ENCODE data around the gene VEGFD. TPM values are rescaled to one million over a fixed set of nuclear protein-coding genes. Genes with fewer than 3 reads are reported as not detected.

Gene VEGFD, protein sequence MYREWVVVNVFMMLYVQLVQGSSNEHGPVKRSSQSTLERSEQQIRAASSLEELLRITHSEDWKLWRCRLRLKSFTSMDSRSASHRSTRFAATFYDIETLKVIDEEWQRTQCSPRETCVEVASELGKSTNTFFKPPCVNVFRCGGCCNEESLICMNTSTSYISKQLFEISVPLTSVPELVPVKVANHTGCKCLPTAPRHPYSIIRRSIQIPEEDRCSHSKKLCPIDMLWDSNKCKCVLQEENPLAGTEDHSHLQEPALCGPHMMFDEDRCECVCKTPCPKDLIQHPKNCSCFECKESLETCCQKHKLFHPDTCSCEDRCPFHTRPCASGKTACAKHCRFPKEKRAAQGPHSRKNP
- polyA plus RNA-seq (2013, experiment 1 of 2) = 0.10 TPM
- polyA plus RNA-seq (2013, experiment 2 of 2) = 0.44 TPM

DNA sequence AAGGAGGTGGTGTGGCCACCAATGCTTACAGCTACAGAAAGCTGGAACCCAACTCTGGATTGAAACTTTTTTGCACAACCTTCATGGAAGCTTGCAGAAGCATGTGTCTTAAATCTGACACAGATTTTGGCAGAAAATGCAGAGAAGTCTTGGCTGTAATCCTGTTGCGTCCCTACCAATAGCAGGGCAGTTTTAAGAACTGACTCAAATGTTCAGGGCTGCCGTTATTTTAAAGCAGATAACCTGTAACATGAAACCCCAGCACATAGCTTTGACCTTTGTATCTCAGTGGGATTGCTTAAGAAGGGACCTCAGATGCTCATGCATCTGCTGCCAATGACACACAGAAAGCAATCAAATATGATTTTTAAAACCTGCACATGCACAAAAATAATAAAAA lies at the start of gene VEGFD:
Gene VEGFD, minus strand, starts transcription at position 110 of the 400 bp plus-strand sequence. CDS start 467 bp downstream, outside the sequence.
- H3K27ac ChIP-seq (ENCODE audit: low read depth, low read length) = no peak within 1 kb of the TSS
- no peaks in the 10 kb centered on the region for H3K4me1 ChIP-seq (ENCODE audit: insufficient read depth, low read length)
- H3K4me3 ChIP-seq (ENCODE audit: low read length) = no peak within 1 kb of the TSS
- 63% methylated on average over 2 of the region's 2 CpGs for WGBS
- no peak within 1 kb of the TSS for H3K9ac ChIP-seq (ENCODE audit: low read depth, low read length)
- no peaks in the 10 kb centered on the region for H3K36me3 ChIP-seq (ENCODE audit: insufficient read depth, low read length)
- no peaks in the 10 kb centered on the region for H3K27me3 ChIP-seq (ENCODE audit: insufficient read depth, low read length)
- no peaks in the 10 kb centered on the region for H3K9me3 ChIP-seq (ENCODE audit: insufficient read depth, low read depth, low read length)

DNA sequence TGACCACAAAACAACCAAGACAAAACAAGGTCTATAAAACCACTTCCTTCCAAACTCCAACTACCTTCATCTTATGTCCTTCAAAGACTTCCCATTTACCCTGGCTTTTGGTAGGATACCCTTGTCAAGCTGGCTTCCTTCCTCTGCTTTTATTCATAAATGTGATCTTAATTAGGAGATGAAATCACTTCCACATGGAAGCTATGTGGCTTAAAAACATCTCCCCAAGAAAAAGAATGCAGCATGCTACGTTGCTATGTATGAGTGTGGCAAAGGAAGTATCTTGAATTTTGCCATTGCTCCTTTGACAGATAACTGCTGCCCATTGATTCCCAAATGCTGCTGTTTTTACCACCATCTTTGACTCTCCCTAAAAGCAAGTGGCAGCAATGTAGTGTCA lies 46.4 kb upstream of the VEGFD start:
- Histone ChIP-seq H3K36me3 (ENCODE audit: insufficient read depth, low read length) (no peaks in the 10 kb centered on the region), H3K4me3 (ENCODE audit: low read length) (no peak overlapping the region), H3K4me1 (ENCODE audit: insufficient read depth, low read length) (no peaks in the 10 kb centered on the region), H3K27ac (ENCODE audit: low read depth, low read length) (no peak overlapping the region), H3K9ac (ENCODE audit: low read depth, low read length) (no peak overlapping the region), H3K9me3 (ENCODE audit: insufficient read depth, low read depth, low read length) (no peaks in the 10 kb centered on the region), H3K27me3 (ENCODE audit: insufficient read depth, low read length) (no peaks in the 10 kb centered on the region)
- WGBS = 100% methylated on average over 1 of the region's 1 CpG

DNA sequence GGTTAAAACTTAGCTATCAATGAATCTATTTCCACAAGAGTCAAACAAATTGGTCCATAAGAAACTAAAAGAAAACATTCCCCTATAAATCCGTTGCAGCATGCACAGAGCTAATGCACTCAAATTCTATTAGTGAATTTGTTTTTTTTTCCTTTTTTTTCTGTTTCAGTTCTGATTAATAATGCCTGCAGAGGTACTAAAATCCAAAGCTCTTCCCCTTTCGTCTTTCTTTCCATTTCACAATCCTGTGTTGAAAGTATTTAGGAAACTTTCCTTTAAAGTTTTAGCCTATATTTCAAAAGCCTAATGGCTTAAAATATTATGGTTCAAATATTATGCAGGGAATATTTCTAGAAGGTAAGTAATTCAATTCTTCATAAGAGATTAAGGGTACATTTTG lies 45.9 kb upstream of the VEGFD start:
- no peak overlapping the region for H3K9ac ChIP-seq (ENCODE audit: low read depth, low read length)
- no peaks in the 10 kb centered on the region for H3K27me3 ChIP-seq (ENCODE audit: insufficient read depth, low read length)
- no peak overlapping the region for H3K4me3 ChIP-seq (ENCODE audit: low read length)
- no peaks in the 10 kb centered on the region for H3K36me3 ChIP-seq (ENCODE audit: insufficient read depth, low read length)
- no peaks in the 10 kb centered on the region for H3K4me1 ChIP-seq (ENCODE audit: insufficient read depth, low read length)
- H3K27ac ChIP-seq (ENCODE audit: low read depth, low read length) = no peak overlapping the region
- no CpG with 5 or more reads among the region's 2 CpGs for WGBS
- H3K9me3 ChIP-seq (ENCODE audit: insufficient read depth, low read depth, low read length) = no peaks in the 10 kb centered on the region

DNA sequence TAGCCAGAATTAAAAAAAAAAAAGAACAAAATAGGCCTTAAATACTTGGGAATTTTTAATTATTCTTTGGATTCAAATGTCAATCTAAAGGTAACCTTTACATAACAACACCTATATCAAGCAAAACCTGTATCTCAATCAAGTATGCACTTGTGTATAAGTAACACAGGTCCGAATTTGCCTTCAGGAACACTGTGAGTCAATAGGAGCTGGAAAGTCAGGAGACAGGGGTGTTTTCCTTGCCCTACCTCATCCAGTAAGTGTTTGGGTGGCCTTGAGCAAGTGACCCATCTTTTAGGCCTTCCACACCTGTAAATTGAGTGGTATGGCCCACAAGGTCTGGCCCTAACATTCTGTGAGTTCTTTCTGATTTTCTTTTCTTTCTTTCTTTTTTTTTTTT lies 40.8 kb upstream of the VEGFD start:
- H3K36me3 ChIP-seq (ENCODE audit: insufficient read depth, low read length) = no peaks in the 10 kb centered on the region
- WGBS = 88% methylated on average over 1 of the region's 1 CpG
- no peaks in the 10 kb centered on the region for H3K9me3 ChIP-seq (ENCODE audit: insufficient read depth, low read depth, low read length)
- no peaks in the 10 kb centered on the region for H3K27me3 ChIP-seq (ENCODE audit: insufficient read depth, low read length)
- H3K9ac ChIP-seq (ENCODE audit: low read depth, low read length) = no peak overlapping the region
- no peaks in the 10 kb centered on the region for H3K4me1 ChIP-seq (ENCODE audit: insufficient read depth, low read length)
- no peak overlapping the region for H3K4me3 ChIP-seq (ENCODE audit: low read length)
- no peak overlapping the region for H3K27ac ChIP-seq (ENCODE audit: low read depth, low read length)

DNA sequence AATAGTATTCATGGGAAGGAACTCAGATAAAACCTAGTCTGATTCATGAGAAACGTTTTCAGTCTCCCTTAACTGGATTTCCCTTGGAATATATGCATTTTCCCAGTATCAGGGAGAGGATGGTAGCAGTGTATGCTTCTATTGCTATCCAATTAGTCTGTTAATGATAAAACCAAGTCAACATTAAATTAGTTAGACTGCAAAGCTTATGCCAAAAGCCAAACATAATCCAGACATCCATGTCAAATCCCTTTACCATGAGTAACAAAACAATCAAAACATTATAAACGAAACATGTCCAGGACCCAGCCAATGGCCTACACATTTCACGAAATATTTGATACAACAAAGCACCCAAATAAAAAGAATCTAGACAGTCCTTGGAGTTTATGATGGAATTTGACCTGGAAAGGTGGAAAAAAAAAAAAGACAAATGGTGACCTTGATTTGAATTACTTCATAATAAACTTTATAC lies 34.5 kb upstream of the VEGFD start:
- H3K27me3 ChIP-seq (ENCODE audit: insufficient read depth, low read length) = no peaks in the 10 kb centered on the region
- no peaks in the 10 kb centered on the region for H3K9me3 ChIP-seq (ENCODE audit: insufficient read depth, low read depth, low read length)
- H3K9ac ChIP-seq (ENCODE audit: low read depth, low read length) = no peak overlapping the region
- no peak overlapping the region for H3K4me3 ChIP-seq (ENCODE audit: low read length)
- no peaks in the 10 kb centered on the region for H3K36me3 ChIP-seq (ENCODE audit: insufficient read depth, low read length)
- no peaks in the 10 kb centered on the region for H3K4me1 ChIP-seq (ENCODE audit: insufficient read depth, low read length)
- WGBS = 85% methylated on average over 2 of the region's 3 CpGs
- no peak overlapping the region for H3K27ac ChIP-seq (ENCODE audit: low read depth, low read length)

DNA sequence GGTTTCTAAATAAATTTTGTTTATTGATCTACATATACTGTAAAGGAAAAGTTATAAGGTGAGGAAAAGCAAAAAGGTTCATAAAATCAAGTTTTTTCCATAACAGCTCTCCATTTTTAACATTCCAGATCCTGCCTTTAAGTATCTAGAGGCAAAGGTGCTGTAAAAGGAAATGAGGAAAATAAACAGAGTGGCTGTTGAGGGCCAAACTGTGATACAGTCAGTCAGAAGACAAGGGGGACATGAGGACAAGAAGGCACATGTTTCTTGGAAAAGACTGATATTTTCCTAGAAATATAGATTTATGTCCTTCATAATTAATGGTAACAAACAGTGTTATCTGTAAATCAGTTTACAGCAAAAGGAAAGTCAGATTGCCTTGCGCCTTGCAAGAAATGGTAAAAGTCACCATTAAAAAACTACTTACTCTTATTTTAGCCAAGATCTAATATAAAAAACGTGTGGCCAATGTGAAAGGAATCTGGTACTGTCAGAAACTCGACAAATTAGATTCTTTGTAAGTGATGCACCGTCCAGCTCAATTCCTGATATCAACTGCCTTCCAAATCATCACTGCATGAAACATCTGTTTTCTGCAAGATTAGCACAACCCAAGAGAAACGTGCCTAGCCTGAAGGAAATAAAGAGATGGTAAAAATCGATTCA lies 34.0 kb upstream of the VEGFD start:
- Histone ChIP-seq H3K27me3 (ENCODE audit: insufficient read depth, low read length) (no peaks in the 10 kb centered on the region), H3K9me3 (ENCODE audit: insufficient read depth, low read depth, low read length) (no peaks in the 10 kb centered on the region), H3K9ac (ENCODE audit: low read depth, low read length) (no peak overlapping the region), H3K27ac (ENCODE audit: low read depth, low read length) (no peak overlapping the region), H3K4me3 (ENCODE audit: low read length) (no peak overlapping the region), H3K36me3 (ENCODE audit: insufficient read depth, low read length) (no peaks in the 10 kb centered on the region), H3K4me1 (ENCODE audit: insufficient read depth, low read length) (no peaks in the 10 kb centered on the region)
- 97% methylated on average over 5 of the region's 6 CpGs for WGBS

DNA sequence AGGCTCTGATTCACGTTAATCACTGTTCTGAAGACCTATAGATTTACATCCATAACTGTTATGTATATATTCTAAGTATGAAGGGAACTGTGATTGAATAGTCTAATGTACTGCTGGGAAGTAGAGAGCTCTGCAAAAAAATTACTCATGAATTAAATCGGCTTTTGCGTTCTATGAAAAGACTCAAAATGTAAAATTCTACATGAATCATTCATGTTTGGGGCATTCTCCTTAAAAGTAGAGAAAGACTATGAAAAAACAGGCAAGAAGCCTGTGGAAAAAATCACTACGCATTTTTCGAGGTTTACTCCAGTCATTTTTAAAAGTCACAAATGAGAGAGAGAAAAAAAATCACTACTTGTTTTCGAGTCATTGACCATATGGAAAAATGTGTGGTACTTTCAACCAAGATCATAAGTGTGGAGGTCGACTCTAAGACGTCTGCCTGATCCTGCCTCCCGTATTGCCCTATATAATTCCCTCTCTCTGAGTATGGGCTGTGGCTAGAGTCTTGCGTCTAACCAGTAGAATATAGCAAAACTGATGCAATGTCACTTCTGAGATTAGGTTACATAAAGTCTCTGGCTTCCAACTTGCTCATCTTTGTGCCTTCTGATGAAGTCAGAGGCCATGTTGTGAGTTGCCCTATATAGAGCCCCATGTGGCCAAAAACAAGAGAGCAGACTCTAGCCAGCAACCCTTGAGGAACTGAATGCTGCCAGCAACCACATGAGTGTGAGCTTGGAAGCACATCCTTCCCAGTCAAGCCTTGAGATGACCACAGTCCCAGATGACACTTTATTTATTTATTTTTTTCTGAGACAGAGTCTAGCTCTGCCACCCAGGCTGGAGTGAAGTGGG lies 32.1 kb upstream of the VEGFD start:
- Histone ChIP-seq H3K9me3 (ENCODE audit: insufficient read depth, low read depth, low read length) (no peaks in the 10 kb centered on the region), H3K4me3 (ENCODE audit: low read length) (no peak overlapping the region), H3K4me1 (ENCODE audit: insufficient read depth, low read length) (no peaks in the 10 kb centered on the region), H3K27me3 (ENCODE audit: insufficient read depth, low read length) (no peaks in the 10 kb centered on the region), H3K36me3 (ENCODE audit: insufficient read depth, low read length) (no peaks in the 10 kb centered on the region), H3K9ac (ENCODE audit: low read depth, low read length) (no peak overlapping the region), H3K27ac (ENCODE audit: low read depth, low read length) (no peak overlapping the region)
- WGBS = 95% methylated on average over 8 of the region's 10 CpGs

DNA sequence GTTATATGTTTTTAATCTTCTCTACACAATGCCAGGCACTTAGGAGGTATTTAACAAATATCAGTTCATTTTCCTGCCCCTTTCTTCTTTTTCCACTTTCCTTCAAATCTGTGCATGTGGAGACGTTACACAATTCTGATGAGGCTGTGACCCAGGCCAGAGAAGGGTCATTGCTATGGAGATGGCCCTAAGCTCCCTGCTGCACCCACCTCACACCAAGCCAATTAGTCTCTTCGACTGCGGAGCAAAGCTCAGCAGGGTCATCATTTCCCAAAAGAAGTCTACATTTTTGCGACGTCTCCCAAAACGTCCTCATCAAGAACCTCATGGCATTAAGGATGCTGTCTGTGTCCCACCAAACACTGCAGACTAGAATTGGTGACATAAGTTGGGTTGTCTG lies 28.9 kb upstream of the VEGFD start:
- Histone ChIP-seq H3K9me3 (ENCODE audit: insufficient read depth, low read depth, low read length) (no peaks in the 10 kb centered on the region), H3K27ac (ENCODE audit: low read depth, low read length) (no peak overlapping the region), H3K4me1 (ENCODE audit: insufficient read depth, low read length) (no peaks in the 10 kb centered on the region), H3K27me3 (ENCODE audit: insufficient read depth, low read length) (no peaks in the 10 kb centered on the region), H3K36me3 (ENCODE audit: insufficient read depth, low read length) (no peaks in the 10 kb centered on the region), H3K9ac (ENCODE audit: low read depth, low read length) (no peak overlapping the region), H3K4me3 (ENCODE audit: low read length) (no peak overlapping the region)
- 86% methylated on average over 6 of the region's 6 CpGs for WGBS

DNA sequence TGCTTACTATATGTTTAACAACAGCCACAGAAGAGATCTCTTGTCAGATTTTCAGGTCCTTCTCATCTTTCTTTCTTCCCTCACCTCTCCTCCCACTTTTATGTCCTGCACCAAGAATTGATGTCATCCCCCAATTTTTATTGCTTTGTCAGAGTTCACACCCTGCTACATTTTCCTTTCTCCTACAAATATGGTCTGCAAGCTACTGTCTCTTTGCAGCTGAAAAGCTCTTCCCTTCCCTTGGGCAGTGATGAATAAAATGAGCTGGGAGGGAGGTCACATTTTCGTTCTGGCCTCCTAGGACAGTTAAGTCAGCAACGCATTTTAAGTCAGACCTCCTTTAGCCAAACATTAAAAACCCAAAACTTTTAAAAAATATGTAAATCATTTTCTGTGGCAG lies 26.7 kb upstream of the VEGFD start:
- Histone ChIP-seq H3K4me3 (ENCODE audit: low read length) (no peak overlapping the region), H3K9ac (ENCODE audit: low read depth, low read length) (no peak overlapping the region), H3K4me1 (ENCODE audit: insufficient read depth, low read length) (no peaks in the 10 kb centered on the region), H3K27me3 (ENCODE audit: insufficient read depth, low read length) (no peaks in the 10 kb centered on the region), H3K9me3 (ENCODE audit: insufficient read depth, low read depth, low read length) (no peaks in the 10 kb centered on the region), H3K36me3 (ENCODE audit: insufficient read depth, low read length) (no peaks in the 10 kb centered on the region), H3K27ac (ENCODE audit: low read depth, low read length) (no peak overlapping the region)
- no CpG with 5 or more reads among the region's 2 CpGs for WGBS

DNA sequence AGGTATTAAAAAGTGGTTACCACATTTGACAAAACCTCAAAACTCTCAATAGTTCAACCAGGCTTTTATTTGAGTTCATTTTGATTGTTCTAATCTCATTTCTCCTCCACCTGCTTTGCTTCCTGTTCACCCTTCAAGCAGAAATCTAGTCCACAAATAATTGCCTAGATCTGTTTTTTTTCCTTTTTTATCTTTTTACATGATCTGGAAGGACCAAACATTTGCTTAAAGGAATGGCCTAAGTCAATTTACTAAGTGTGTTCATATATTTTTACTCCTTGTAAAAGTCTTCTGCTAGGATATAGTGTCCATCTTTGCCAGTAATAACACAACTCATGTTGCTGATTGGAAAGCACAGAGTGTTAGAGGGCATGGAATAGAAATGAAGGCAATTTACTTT lies 26.2 kb upstream of the VEGFD start:
- H3K4me3 ChIP-seq (ENCODE audit: low read length) = no peak overlapping the region
- H3K27ac ChIP-seq (ENCODE audit: low read depth, low read length) = no peak overlapping the region
- H3K27me3 ChIP-seq (ENCODE audit: insufficient read depth, low read length) = no peaks in the 10 kb centered on the region
- H3K36me3 ChIP-seq (ENCODE audit: insufficient read depth, low read length) = no peaks in the 10 kb centered on the region
- no peak overlapping the region for H3K9ac ChIP-seq (ENCODE audit: low read depth, low read length)
- H3K4me1 ChIP-seq (ENCODE audit: insufficient read depth, low read length) = no peaks in the 10 kb centered on the region
- H3K9me3 ChIP-seq (ENCODE audit: insufficient read depth, low read depth, low read length) = no peaks in the 10 kb centered on the region

DNA sequence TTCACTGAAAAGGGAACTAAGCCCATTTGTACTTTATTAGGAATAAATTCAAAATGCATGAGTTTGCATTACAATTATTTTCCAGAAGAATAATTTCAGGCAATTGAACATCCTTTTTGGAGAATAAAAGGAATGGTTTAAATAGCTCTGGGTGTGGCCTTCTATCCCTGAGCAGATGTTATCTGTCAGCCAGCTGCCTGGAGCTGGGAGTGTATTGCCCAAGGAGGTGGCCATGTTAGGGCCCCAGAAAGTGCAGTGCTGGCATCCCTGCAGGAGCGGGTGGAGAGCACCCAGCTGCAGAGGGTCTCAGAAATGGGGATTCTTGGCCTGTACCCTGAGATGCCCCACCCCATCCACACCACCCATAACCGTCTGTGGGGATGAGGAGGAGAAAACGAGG lies 21.6 kb upstream of the VEGFD start:
- no peaks in the 10 kb centered on the region for H3K36me3 ChIP-seq (ENCODE audit: insufficient read depth, low read length)
- no peak overlapping the region for H3K9ac ChIP-seq (ENCODE audit: low read depth, low read length)
- 78% methylated on average over 2 of the region's 3 CpGs for WGBS
- H3K27ac ChIP-seq (ENCODE audit: low read depth, low read length) = no peak overlapping the region
- no peaks in the 10 kb centered on the region for H3K4me1 ChIP-seq (ENCODE audit: insufficient read depth, low read length)
- no peaks in the 10 kb centered on the region for H3K9me3 ChIP-seq (ENCODE audit: insufficient read depth, low read depth, low read length)
- H3K4me3 ChIP-seq (ENCODE audit: low read length) = no peak overlapping the region
- H3K27me3 ChIP-seq (ENCODE audit: insufficient read depth, low read length) = no peaks in the 10 kb centered on the region
